NCI-H146 (cell line): ENCODE data around the gene HHIP.
"Not testable (repeated sequence)": the region's sequence is repeated elsewhere in the genome, so short reads cannot be mapped to it uniquely, and the experiment has no call there.

Source experiments
- DNase-seq: peaks from one replicate; lab custom pipeline; 2025; lab: John Stamatoyannopoulos, UW

The HHIP gene

DNA sequence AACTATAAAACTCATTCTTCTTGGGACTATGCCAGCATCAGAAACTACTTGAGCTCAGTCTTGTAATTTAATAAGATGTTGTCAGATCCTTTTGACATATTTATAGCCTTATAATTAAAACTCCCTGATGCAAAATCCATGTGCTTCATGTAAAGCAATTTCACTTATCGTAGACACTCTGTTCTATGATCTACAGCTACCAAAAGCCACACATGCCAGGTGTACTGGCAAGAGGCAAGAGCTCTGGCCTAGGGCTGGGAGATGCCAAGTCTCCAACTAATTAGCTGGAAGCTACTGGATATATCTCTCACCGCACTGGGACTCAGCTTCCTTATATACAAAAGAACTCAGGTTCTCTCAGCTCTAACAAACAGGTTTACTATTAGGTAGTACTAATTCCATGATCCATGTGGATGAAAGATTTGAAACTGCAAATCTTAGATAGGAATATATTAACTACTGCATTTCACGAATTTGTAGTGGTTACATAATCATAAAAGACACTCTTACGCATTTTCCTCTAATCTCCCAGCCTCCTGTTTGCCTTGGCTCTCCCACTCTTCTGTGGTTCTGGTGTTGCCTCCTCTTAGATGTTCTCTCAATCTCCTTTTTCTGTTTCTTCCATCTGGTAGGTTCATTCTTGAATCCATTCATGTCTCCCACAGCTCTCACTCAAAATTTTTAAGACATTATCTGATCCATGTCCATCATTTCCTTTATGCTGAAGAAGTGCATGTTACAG, 103.0 kb downstream of the HHIP start:
- DNase-seq = no peak

DNA sequence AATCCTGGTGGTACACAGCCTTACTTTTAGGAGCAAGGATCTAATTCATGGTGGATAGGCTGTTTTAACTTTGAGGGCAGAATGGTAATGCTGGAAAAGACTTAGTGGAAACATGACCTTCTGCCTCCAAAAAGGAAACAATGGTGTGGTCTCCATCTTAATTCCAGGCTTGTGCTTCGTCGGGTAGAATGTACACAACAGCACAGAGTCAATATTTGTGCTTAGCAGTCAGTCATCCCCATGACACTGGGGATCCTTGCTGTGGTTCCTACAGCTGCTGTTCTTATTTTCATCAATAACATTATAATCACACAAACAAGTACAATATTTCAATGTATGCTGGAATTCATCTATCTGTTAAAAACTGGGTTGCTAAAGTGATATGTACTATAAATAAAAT, 104.4 kb downstream of the HHIP start:
- DNase-seq = peak; percentile 46

DNA sequence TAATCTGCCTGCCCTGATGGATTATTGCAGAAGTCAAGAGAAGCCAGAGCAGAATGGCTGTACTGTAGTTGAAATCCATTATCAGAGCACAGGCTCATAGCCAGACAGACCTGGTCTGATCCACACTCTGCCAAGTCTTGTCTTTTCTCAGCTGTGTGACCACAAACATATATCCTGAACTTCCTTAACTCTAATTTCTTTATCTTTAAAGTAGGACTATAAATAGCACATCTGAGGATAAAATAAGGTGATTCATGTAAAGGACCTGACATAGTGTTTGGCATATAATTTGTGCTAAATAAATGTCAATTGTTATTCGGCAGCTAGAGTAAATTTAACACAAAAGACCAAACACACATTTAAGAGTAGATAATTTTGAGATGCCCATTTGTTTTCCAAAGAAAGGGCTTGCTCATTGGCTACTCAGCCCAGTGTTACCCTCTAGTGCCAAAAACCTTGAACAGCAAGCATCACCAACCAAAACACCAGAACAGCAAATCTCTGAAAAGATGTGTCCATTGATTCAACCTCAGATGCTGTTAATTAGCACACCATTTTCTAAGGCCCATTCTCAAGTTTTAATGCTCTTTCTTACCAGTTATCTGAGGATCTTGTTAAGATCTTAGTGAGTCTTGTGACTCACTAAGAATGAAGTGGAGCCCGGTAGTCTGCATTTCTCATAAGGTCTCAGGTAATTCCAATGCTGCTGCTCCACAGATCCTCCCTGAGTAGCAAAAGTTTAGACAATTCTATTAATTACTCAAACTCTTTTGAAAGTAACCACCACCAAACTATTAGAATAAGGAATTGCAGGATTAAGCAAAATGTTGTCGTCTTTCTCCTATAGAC, 108.8 kb downstream of the HHIP start:
- no peak for DNase-seq

DNA sequence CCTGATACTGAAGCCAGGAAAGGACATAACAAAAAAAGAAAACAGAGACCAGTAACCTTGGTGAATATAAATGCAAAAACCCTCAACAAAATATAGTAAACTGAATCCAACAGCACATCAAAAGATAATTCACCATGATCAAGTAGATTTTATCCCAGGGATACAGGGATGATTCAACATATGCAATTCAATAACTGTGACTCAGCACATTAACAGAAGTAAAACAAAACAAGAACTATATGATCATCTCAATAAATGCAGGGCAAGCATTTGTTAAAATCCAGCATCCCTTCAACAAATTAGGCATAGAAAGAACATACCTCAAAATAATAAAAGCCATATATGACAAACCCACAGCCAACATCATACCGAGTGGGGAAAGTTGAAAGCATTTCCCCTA, 112.0 kb downstream of the HHIP start:
- DNase-seq = no peak

DNA sequence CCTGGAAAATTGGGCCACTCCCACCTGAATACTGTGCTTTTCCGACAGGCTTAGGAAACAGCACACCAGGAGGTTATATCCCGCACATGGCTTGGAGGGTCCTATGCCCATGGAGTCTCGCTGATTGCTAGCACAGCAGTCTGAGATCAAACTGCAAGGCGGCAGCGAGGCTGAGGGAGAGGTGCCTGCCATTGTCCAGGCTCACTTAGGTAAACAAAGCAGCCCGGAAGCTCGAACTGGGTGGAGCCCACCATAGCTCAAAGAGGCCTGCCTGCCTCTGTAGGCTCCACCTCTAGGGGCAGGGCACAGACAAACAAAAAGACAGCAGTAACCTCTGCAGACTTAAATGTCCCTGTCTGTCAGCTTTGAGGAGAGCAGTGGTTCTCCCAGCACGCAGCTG, 122.9 kb downstream of the HHIP start:
- not testable (repeated sequence) for DNase-seq

DNA sequence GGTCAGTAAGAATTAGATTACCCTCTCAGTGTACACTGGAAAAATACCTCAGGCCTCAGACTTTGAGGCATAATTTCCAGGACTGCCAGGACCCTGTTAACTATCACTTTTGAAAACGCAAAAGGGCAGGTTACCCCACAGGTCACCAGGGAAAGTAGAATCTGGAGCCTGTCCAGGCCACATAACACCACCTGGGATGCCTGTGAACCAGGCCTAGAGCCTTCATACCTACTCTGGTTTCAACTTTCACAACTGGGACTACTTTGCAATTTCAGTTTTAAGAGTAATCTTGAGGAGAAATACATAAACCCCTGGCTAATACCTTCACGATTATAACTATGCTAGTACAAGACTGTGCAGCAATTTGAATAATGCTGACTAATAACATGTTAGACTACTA, 132.4 kb downstream of the HHIP start:
- no peak for DNase-seq

DNA sequence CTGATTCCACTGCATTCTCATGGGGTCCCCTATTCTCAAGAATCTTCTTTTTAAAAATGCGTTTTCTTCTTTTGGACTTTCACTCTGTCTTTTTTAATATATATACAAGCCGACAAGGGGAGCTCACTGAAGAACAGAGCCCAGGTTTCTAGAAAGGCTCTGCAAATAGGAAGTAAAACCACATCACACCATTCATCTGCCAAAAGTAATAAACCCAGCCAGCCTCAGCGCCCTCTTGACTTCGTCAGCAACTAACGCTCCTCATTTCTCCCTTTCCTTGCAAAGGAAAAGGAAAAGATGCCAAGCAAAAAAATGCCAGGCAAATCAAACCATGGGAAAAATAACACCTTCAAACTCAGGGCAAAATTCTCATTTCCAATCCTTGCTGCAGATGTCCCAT, 136.4 kb downstream of the HHIP start:
- no peak for DNase-seq

DNA sequence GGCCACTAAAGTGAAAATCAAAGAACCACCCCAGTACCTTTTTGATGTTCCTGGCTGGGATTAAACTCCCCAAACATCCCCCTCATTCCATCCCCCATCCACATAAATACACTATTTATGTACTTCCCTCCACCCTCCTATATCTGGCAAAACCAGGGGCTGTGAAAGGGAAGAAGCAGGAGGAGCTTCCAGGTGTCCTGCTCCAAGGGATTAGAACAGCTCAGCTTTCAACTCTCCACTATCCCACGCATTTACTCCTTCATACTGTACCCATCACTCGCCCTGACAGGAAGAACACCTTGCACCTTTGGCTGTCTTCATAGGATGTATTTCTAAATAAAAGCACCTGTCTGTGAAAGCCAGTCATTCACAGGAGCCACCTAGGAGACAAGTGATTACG, 140.0 kb downstream of the HHIP start:
- no peak for DNase-seq

DNA sequence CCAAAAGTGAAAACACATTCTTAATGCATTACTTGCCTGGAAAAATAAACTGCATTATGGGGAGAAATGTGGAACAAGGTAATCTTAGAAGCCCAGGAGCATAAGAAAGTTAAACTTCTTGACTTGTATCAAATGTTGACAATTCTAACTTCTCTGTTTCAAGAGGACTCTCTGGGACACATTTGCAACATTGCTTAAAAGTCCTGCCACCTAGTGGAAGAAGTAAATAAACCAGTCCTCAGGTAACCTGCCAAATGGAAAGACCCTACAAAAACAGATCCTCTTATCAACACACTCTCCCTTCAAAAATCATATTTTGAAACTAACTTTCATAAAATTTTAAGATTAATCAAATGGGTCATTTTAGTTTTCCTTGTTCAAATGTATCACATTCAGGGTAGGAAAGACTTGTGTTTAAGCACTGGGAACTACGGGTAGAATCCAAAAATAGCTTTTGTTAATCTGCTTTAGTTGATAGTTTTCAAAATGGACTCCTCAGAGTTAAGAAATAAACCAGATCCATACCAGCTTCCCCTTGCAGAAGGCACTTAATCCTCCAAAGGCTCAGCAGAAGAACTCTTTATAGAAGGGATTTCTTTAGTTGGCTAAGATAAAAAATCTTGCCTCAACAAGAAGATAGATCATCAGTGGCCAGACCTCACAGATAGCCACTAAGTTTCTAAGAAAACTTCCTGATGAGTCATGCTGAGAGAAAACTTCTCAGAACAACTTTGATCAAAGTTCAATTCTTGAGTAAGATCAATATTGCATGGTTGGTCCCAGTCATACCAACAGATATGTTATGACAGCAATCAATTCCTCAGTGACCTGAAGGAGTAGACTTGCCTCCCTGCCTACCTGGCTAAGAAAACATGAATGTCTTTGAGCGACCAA, 141.7 kb downstream of the HHIP start:
- peak; percentile 12 for DNase-seq

DNA sequence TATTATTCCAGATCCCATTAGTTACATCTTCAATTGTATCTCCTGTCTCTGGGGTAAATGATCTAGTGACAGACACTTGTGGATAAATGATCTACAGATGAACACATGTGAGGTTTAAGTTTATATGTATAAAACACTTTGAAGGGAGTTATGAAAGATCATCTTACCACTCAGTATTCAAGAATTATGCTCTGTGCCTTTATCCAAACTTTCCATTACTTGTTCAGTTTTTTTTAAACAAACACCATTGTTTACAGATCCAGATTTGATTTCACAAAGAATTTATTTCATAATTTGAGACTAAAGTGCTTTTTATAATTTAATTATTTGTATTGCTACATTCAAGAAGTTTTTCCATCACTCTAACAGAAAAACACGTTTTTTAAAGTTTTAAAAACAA, 142.5 kb downstream of the HHIP start:
- DNase-seq = no peak

DNA sequence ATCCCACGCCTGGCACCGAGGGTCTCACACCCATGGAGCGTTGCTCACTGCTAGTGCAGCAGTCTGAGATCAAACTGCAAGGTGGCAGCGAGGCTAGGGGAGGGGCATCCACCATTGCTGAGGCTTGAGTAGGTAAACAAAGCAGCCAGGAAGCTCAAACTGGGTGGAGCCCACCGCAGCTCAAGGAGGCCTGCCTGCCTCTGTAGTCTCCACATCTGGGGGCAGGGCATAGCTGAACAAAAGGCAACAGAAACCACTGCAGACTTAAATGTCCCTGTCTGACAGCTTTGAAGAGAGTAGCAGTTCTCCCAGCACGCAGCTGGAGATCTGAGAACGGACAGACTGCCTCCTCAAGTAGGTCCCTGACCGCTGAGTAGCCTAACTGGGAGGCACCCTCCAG, 146.0 kb downstream of the HHIP start:
- not testable (repeated sequence) for DNase-seq
